ENCODE measurements around the gene NCAM1. TPM values are rescaled to one million over a fixed set of nuclear protein-coding genes. Genes with fewer than 3 reads are reported as not detected.

NCAM1 gene
- total RNA-seq, 1 donor from 2014 or later = 3.1 TPM

DNA sequence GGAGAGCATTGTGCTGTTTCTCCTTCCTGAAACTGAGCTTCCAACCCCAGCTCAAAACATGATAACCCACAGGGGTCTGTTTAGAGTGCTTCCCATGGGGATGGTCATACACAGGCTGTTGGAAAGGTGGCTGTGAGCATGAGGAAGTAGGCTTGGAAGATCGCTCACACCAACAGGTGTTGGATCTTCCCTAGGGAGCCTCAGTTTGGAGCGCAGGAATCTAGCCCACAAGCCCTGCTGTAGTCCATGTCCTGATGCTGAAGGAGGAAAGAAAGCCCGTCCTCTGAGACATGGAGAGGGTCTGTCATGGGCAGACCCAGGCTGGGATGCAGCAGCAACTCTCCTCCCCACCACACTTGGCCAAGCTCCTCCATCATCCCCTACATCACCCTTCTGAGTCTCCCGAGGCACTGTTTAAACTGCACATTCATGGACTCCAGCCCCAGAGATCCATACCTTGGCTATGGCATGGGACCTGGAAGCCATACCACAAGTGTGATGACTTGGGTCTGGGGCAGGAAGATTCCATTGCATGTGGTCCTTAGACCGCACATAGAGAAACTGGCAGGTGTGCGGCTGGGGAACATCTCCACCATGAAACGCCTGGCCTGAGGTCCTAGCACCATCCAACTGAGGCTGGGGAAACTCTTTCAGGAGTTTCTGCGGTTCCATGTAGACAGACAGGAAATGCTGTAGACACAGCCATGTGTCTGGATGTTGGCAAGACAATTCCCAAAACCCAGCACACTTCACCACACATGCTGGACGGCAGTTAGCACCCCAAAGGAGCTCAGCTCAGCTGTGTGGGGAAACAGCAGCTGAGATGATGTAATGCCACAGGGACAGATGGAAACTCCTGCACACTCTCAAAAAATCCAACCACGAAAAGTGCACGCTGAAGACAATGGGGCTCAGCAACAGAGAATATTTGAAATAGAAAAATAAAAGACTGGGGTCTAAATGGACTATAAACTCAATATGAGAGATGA lies 325.6 kb downstream of the NCAM1 start:
- TF ChIP-seq, protein P1, sequence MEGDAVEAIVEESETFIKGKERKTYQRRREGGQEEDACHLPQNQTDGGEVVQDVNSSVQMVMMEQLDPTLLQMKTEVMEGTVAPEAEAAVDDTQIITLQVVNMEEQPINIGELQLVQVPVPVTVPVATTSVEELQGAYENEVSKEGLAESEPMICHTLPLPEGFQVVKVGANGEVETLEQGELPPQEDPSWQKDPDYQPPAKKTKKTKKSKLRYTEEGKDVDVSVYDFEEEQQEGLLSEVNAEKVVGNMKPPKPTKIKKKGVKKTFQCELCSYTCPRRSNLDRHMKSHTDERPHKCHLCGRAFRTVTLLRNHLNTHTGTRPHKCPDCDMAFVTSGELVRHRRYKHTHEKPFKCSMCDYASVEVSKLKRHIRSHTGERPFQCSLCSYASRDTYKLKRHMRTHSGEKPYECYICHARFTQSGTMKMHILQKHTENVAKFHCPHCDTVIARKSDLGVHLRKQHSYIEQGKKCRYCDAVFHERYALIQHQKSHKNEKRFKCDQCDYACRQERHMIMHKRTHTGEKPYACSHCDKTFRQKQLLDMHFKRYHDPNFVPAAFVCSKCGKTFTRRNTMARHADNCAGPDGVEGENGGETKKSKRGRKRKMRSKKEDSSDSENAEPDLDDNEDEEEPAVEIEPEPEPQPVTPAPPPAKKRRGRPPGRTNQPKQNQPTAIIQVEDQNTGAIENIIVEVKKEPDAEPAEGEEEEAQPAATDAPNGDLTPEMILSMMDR (conservative IDR thresholded peaks at IDR 0.05; ENCODE audit: low read depth, low read length) = no peak
- DNase-seq (ENCODE audit: low read depth) = no peak
- H3K4me3 ChIP-seq (ENCODE audit: low read depth, low read length) = no peak overlapping the region

DNA sequence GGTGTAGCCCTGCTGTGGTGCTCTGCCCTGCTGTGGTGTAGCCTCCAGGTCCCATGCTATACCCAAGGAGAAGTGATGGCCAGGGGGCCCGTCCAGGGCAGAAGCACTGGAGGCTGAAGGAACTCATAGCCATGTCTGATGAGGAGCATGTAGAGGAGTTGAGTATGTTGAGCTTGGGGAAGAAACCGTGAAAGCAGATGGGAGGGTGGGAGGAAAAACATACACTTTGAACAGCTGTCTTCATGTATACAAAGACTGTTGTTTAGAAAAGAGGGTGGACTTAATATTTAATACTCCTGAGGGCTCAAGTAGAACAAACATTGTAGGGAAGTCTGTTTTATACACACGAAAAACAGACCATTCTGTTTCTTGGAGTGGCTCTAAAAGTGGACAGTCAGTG lies 326.6 kb downstream of the NCAM1 start:
- TF ChIP-seq, protein P1 (conservative IDR thresholded peaks at IDR 0.05; ENCODE audit: low read depth, low read length) = no peak
- DNase-seq (ENCODE audit: low read depth) = no peak
- H3K4me3 ChIP-seq (ENCODE audit: low read depth, low read length) = no peak overlapping the region

DNA sequence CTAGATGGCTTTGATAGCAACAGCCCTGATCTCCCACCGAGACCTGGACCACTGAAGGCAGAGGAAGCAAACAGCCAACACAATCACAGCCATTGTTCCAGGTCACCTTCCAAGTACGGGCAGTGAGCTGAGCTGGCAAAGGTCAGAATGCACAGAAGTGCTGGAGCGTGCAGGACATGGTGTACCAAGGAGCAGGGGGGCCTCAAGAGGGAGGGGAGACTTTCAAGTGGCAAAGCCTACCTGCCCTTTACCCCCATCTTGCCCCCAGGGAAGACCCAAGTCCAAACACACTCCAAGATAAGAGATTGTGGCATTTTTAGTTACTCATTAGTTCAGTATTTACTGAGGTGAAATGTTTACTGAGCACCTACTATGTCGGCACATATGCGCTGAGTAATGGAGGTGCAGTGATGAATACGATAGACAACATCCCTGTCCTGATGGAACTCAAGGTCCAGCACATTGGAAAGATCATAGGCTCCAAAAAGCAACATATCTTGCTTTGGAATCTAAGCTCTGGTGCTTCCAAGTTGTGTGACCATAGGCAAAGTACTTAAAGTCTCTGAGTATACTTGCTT lies 327.2 kb downstream of the NCAM1 start:
- no peak overlapping the region for H3K4me3 ChIP-seq (ENCODE audit: low read depth, low read length)
- TF ChIP-seq, protein P1 (conservative IDR thresholded peaks at IDR 0.05; ENCODE audit: low read depth, low read length) = no peak
- DNase-seq (ENCODE audit: low read depth) = no peak

DNA sequence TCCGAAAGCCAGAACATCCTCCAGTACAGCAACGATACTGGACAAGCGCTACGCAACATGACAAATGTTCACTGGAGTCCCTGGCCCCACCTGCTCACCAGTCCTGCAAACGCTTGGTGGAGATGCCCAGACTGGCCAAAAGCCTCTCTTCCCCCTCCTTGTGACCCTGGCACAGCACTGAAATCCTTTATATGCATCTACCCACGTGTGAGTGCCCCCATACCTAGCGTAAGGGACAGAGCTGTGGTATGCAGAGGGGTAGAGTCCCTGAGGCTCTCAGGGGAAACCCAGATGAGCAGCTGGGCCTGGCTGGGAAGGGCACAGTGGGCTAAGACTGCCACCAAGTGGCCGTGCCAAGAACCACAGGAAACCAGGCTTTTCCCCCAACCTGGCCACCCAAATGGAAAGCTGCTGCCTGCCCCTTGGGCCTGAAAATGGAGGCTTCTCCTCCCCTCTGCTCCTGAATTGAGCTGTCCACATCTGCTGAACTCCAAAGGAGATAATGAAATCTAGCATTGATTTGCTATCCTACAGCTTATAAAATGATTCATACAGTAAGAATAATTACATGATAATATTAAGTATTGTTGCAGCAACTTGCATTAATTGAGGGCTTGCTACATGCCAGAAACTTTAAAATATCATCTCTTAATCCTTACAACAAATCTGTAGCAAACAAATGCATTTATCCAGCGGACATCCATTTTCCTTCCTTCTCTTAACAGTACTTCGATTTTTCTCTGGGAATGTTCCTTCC lies 328.4 kb downstream of the NCAM1 start:
- no peak for DNase-seq (ENCODE audit: low read depth)
- H3K4me3 ChIP-seq (ENCODE audit: low read depth, low read length) = no peak overlapping the region
- TF ChIP-seq, protein P1 (conservative IDR thresholded peaks at IDR 0.05; ENCODE audit: low read depth, low read length) = peak; percentile 98

DNA sequence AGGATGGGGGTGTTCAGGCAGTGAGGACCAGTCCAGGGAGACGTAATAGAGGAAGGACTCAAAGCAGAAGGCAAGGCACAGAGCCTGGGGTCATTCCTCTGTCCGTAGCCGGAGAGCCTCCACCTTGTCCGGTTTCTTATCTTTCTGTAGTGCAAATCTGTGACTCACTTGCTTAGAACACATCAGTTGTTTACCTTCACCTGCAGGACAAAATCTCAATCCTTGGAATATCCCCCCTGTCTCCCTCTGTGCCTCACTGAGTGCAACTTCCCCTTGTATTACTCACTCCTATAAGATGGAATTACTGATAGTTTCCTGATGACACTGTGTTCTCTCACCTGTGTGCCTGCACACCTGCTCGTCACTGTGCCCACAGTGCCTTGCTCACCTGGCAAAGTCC lies 332.7 kb downstream of the NCAM1 start:
- H3K4me3 ChIP-seq (ENCODE audit: low read depth, low read length) = no peak overlapping the region
- DNase-seq (ENCODE audit: low read depth) = no peak
- TF ChIP-seq, protein P1 (conservative IDR thresholded peaks at IDR 0.05; ENCODE audit: low read depth, low read length) = no peak

DNA sequence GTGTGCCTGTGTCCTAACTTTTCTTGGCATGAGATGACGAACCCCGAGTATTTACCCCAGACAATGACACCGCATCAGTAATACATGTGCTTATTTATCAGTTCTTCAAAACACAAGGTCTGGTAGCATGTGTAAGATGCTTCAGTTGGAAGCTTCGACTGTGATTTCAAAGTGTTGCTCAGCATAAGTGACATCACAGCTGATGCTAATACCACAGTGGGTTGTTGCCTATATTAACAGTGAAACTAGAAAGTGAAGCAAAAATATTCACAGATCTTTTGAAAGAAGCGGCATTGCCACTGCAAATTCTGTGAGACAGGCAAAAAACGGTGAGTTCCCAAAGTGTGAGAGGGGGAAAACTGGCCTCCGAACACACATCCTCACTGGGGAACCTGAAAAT lies 334.8 kb downstream of the NCAM1 start:
- DNase-seq (ENCODE audit: low read depth) = no peak
- no peak overlapping the region for H3K4me3 ChIP-seq (ENCODE audit: low read depth, low read length)
- TF ChIP-seq, protein P1 (conservative IDR thresholded peaks at IDR 0.05; ENCODE audit: low read depth, low read length) = no peak
